ENCODE data around the gene ANK2.
"Not testable (repeated sequence)": the region's sequence is repeated elsewhere in the genome, so short reads cannot be mapped to it uniquely, and the experiment has no call there.

The ANK2 gene

GRCh38 chr4:113154281-113154680 is 104.8 kb downstream of the ANK2 start:
- DNase-seq, result no peak

DNA sequence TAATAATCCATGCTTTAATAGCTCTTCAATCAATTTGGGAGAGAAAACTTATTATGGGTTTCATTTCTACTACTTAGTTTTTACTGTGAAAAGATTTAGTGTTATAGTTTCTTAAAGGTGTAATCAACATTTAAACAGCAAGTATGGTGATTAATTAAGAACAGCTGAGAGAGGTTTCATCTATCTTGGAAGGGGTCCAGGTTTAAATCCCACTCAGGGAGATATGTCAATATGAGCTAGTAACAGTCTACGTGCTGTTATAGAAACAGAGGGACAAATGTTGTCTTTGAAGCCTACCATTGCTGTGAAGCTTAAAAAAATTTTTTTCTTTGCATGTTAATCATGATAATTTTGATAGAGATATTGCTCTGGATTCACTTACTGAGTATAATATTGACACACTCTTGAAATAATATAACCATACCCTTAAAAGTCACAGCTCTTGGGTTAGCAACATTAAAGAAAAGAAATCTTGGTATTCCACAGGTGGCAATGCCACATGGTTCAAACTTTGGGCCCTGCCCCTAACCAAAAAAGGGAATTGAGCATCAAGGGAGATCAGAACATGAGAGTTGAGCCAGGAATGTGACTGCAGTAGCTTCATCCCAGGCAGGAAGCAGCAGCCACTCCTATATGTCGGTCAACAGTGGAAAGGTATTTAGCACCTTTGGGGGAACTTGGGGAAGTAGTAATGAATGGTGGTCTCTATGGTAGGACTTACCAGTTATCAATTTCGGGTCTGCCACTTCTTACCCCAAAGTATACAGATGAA is 107.8 kb downstream of the ANK2 start:
- no peak for DNase-seq

GRCh38 chr4:113159942-113160545 is 110.6 kb downstream of the ANK2 start:
- DNase-seq, result no peak

DNA sequence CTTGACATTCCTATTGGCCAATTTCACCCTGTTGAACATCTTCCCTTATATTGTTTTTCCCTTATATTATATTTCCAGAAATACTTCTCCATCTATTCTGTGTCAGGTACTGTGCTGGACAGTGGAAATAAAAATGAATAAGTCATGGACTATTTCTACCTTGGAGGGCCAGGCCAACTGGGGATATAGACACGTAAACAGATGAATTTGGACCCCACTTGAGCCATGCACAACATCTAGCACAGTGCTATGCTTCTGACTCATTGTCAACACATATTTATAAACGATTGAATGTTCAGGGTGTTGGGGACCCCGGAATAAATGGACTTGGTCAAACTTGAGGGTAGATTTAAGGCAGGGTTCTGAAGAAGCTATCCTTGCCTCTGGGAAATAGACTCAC is 111.1 kb downstream of the ANK2 start:
- DNase-seq, result no peak

- no peak for DNase-seq
Measured at GRCh38 chr4:113162089-113162488, 112.6 kb downstream of the ANK2 start.

- DNase-seq, result no peak
Measured at GRCh38 chr4:113169368-113169767, 119.9 kb downstream of the ANK2 start.

DNA sequence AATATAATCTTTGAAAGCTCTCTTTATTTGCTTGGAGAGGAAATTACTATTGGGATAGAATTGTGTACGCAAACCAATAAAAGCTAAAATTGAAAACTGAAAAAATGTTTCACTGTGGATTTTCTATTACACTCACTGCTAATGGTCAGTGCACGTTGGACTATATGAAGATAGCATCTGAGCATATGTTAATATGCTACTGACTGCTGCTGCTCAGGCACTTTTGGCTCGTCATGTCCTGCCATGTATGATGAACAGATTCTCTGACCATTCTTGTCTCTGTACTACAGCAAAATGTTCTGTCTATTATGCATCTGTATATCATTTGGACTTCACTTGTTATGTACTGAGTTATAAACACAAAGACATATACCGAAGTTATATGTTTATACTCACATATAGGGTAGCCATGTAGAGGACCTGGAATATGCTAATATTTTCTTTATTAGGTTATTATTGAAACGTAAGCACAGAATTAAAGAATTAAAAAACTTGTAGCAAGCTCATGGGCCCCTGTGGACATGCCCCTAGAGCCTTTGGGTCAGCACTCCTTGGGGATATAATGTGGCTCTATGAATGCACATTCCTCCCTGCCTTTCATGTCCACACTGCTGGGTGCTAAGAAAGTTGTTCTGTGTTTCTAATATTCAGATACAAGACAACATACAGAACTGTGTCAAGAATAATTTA is 120.8 kb downstream of the ANK2 start:
- no peak for DNase-seq

GRCh38 chr4:113170805-113171468 is 121.5 kb downstream of the ANK2 start:
- DNase-seq, result no peak

DNA sequence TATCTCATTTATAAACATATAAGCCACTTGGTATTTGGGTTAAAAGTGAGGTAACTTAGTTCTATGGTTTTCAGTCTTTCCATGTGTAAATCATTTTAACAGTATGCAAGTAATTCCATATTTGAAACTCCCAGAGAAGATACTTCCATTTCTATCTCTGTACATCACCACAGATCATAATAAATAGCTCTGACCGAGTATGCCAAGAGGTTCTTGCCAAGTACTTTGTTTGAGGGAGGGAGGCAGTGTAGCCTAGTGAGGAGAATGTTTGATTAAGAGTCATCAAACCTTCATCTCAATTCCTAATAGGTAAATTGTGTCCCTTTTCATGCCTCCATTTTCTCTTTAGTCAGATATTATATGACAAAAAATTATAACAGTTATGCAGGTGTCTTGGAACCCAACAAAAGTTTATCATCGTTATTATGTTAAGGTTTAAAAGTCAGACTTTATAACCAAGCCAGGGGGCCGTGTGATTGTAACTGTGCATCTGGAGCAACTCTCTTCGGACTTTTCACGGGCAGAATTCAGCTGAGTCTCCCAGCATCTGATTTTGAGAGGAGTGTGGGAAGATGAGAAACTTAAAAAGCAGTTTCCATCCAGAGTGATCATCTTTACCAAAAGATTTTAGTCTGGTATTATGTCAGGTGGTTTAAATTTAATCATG is 123.8 kb downstream of the ANK2 start:
- DNase-seq, result no peak

DNA sequence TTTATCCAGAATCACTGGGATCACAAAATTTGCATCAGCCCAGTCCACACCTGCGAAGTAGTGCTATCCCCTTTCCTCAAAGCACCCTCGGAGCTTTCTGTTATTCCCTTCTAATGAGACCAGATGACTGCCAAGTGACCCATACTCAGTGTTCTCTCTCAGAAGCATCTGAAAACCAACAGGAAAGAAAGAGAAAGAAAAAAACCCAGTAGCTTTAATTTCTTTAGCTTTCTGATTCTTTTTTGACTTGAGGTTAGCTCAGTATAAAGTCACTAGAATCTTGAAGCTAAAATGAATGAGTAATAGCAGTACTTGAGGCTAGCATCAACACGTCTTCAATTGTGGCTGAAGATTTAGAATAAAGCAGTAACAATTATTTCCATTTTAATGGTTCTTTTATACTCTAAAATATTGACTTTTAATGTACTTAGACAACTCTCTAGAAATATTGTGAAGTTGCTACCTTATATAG is 124.4 kb downstream of the ANK2 start:
- no peak for DNase-seq

GRCh38 chr4:113179091-113179490 is 129.6 kb downstream of the ANK2 start:
- DNase-seq, result no peak

GRCh38 chr4:113179996-113180395 is 130.5 kb downstream of the ANK2 start:
- no peak for DNase-seq

DNA sequence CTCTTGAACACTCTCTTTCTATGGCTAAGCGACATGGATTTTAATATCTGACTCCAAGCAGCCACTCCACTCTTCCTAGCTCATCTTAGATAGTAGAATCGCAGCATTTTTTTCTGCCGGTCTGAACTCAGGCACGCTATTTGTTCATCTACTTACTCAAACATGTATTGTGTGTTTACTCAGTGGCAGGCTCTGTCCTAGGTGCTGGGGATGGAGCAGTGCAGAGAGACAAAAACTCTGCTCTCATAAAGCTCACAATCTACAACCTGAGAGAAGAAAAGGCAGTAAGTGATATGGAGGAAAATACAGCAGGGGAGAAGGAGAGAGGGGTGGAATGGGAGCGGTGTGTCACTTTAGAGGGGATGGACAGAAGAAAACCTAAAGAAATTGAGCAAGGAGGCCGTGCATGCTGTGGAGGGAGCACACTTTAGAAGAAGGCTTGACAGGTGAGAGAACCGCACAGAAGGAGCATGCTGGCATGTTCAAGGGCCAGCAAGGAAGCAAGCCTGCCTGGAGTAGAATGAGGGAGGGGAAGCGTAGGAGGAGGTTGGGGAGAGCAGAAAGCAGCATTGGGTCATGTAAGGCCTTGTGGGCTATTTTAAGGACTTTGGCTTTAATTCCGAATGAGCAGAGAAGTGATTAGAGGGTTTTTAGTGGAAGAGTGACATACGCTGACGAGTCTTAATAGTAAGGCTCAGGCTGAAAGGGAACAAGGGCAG is 132.0 kb downstream of the ANK2 start:
- no peak for DNase-seq

DNA sequence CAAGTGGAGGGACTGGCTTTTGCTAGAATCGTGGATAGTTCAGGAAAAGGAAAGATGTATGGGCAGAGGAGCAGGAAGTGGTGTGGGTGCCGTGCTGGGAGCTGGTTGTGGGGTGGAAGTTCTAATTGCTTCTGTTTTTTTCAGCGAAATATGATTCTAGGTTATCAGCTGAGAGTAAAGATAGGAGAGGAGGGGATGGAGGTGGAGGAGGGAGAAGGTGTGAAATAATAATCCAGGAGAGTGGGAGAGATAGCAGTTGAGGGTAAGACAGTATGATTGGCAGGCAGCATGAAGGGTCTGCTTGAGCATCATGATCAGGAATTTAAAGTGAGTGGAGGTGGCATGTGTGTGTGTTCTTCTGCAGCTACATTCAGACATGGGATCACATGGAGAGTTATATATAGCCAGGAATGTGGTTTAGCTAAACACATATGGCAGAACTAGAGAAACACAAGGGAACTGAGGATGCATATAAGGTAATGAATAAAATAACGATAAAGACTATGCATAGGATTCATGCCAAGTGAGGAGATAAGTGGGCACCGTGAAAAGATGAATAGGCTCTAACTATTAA is 133.7 kb downstream of the ANK2 start:
- DNase-seq, result no peak

- DNase-seq, result not testable (repeated sequence)
Measured at GRCh38 chr4:113186220-113186619, 136.8 kb downstream of the ANK2 start.

DNA sequence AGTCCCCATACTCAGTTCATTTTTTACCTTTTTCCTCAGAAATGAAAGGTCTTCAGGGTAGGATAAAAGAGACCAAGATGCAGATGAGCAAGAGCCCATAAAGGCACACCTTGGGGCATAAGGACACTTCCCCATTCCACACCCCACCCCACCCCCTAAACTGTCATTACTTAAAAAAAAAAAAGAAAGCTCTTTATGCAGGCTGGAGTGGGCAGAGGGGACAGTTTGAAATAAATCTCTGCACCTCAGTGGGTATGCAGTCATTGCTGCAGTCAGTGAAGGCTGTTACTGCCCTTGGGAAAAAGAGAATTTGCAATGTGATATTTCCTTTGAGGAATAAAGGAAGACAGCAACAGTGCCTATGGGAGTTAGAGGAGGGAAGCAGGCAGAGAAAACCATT is 137.5 kb downstream of the ANK2 start:
- no peak for DNase-seq

- no peak for DNase-seq
Measured at GRCh38 chr4:113187358-113187757, 137.9 kb downstream of the ANK2 start.

GRCh38 chr4:113189546-113189945 is 140.1 kb downstream of the ANK2 start:
- DNase-seq, result no peak

DNA sequence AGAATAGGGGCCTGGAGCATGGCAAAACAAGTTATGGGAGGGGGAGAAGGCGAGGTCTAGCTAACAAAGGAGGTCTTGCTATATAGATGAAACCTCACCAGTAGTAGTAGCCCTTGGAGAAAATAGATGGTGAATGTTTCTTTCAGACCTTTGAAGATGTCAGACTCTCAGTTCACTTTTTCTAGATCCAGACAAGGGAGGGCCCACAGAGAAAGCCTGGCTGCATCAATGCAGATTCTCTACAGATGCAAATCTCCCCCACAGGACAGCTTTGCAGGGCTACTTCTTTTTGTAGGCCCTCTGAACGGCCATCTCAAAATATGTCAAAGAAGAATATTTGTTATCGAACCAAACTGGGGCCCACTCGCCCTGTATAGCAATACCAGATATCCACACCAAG is 159.7 kb downstream of the ANK2 start:
- no peak for DNase-seq

DNA sequence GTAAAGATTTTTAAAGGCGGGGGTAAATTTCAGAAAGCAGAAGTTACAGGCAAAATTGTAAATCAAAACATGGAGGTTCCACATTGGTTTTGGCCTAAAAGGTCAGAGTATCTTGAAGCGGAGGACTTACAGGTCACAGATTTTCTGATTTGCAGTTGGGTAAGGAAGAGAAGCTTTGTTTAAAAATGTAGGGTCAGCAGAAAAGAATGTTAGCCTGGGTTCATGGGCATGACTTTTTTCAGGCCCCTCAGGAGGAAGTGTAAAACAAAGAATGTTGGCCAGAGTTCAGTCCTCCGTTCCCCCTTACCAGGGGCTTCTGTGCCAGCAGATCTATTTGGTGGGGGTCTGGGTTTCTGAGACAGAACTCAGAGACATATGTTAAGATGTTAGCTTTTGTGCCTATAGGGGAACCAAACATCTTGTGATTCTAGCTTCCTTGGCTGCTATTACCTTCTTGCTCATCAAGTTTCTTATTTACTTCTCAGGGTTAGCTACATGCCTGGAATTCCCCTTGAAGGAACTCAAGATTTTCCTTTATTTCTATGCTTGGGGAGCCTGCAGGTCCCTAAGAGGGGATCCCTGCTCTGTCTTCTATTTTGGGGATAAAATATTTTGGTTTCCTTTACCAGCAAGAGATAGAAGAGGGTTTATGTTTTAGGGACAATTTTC is 160.3 kb downstream of the ANK2 start:
- DNase-seq, result no peak

GRCh38 chr4:113212613-113213012 is 163.2 kb downstream of the ANK2 start:
- DNase-seq, result no peak
